ENCODE results near the gene HDAC4.

DNA sequence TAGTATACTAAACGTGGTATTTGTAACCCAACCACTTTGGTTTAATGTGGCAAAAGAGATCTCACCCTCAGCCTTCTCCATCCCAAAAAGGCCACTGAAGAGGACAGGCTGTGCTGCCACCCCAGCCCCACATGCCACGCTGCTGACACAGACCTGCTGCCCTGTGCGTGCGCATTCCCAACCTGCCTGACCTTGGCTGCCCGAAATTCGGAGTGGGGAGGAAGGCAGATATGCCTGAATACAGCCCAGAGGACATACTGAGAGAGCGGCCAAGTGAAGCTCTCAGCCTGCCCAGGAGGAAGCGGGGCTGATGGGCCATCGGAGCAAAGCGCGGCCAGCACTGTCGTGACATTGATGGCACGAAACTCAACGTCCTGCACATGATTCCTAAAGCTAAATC lies 70.0 kb downstream of the HDAC4 start:
- TF ChIP-seq, protein P1, sequence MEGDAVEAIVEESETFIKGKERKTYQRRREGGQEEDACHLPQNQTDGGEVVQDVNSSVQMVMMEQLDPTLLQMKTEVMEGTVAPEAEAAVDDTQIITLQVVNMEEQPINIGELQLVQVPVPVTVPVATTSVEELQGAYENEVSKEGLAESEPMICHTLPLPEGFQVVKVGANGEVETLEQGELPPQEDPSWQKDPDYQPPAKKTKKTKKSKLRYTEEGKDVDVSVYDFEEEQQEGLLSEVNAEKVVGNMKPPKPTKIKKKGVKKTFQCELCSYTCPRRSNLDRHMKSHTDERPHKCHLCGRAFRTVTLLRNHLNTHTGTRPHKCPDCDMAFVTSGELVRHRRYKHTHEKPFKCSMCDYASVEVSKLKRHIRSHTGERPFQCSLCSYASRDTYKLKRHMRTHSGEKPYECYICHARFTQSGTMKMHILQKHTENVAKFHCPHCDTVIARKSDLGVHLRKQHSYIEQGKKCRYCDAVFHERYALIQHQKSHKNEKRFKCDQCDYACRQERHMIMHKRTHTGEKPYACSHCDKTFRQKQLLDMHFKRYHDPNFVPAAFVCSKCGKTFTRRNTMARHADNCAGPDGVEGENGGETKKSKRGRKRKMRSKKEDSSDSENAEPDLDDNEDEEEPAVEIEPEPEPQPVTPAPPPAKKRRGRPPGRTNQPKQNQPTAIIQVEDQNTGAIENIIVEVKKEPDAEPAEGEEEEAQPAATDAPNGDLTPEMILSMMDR (IDR thresholded peaks at IDR 0.05), result no peak
- no peak for TF ChIP-seq POLR2A (IDR thresholded peaks at IDR 0.05)
